ENCODE measurements around the gene SH2B3. TPM values are rescaled to one million over a fixed set of nuclear protein-coding genes. Genes with fewer than 3 reads are reported as not detected.

The SH2B3 gene
- total RNA-seq, 1 donor from 2014 or later: 116 TPM

DNA sequence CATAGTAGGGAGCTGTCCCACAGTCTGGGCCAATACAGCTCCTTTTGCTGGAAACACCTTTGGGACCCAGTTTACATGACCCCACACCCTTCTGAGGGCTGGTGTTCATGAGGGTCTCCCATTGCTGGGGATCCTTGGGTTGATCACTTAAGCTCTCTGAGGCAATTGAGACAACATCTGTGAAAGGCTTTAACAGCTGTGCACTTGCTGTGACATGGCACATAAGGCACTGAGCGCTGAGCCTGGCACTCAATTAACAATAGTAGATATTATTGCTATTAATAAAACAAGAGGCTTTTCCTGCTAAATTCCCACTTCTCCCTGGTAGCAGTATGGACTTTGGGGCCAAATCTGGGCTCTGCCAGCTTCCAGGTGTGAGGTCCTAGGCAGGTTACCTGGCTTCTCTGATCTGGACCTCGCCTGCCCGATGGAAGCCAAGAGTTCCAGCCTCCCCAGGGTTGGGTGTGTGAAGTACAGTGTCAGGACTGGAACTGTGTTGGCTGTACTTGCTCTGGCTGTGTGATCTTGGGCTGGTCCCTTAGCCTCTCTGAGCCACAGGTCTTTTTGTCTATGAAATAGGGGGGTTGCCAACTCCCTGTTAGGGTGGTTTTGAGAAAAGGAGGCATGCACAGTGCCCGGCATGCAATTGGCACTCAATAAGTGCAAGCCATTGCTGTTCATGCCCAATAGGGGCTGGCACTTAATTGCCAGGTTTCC lies 3.1 kb downstream of the SH2B3 start:
- no peak for DNase-seq (ENCODE audit: low read depth)

- no peak for DNase-seq (ENCODE audit: low read depth)
These were observed 3.7 kb downstream of the SH2B3 start for GRCh38 chr12:111409403-111409779.

GRCh38 chr12:111409780-111410430 lies 4.2 kb downstream of the SH2B3 start:
- DNase-seq (ENCODE audit: low read depth): peak; percentile 89

DNA sequence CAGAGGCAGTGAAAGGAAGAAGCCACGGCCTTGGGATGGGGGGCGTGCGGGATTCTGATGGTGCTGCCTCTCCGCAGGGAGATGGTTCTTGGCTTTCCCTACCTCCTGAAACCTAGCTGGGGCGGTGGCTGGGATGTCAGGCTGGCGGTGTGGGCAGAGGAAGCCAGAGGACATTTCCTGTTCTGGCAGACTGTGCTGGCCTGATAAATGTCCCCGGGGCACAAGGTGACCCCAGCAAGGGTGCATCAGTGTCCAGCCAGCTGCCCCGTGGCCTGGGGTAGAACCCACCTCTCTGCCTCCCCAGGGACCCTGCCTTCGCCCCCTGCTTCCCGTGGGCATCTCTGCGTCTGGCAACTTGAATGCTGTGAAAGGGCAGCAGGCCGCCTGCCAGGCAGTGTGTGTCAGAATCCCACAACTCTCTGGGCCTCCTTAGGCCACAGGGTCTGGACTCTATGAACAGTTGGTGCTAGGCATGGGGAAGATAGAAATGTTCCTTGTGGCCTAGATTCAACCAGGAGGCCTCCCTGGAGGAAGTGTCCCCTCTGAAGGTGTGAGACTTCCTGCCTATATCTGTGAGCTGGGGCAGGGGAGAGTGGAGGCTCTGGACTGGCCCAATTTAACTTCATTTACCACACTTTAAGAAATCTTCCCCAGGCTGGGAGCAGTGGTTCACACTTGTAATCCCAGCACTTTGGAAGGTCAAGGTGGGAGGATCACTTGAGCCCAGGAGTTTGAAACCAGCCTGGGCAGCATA lies 4.9 kb downstream of the SH2B3 start:
- peak; percentile 91 for DNase-seq (ENCODE audit: low read depth)

GRCh38 chr12:111411185-111411764 lies 5.6 kb downstream of the SH2B3 start:
- DNase-seq (ENCODE audit: low read depth): peak; percentile 56

GRCh38 chr12:111412007-111412829 lies 6.5 kb downstream of the SH2B3 start:
- DNase-seq (ENCODE audit: low read depth): peak; percentile 74

DNA sequence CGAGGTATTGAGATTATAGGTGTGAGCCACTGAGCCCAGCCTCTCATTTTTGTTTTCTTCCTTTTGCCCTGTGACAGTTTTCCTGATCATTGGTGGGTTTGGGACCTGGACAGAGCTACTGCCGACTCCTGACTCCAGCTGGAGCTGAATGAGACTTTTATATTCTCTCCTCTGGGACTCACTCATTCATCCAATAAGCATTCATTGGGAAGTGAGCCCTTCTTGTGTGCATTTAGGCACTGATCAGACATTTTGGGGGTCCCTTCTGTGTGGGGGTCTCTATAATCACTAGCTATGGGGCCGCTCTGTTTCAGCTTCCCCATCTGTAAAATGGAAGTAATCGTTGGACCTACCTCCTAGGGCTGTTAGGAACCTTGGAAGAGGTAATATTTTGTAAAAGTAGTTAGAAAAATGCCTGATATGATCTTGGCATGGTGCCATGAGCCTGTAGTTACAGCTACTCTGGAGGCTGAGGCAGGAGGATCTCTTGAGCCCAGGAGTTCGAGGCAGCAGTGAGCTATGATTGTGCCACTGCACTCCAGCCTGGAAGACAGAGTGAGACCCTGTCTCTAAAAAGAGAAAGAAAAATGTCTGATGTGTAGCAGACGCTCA lies 7.2 kb downstream of the SH2B3 start:
- no peak for DNase-seq (ENCODE audit: low read depth)

DNA sequence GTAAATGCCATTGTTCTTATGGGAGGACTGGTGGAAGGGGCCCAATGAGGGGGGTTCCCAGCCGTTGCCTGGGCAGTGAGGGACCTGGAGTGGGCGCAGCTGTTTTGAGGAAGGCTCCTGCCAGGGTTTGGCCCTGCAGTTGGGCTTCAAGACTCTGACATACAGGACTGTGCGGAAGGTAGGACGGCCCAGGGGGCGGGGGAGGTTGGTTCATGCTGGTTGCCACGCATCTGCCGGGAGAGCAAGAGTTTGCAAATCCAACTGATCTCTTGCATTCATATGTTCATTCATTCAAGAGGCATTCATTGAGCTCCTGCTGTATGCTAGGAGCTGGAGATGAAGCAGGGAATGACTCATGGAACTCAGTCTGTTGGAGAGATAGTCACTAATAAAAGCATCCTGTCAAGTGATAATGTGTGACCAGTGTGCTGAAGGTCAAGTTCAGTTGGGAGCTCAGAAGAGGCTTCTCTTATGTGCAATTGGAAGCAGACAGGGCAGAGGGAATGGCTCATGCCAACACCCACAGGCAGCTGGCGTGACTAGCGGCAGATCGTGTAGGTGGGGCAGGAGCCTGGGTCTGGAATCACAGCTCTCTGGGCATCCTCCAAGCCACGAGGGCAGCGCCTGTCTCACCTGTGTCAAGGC lies 7.8 kb downstream of the SH2B3 start:
- peak; percentile 92 for DNase-seq (ENCODE audit: low read depth)

DNA sequence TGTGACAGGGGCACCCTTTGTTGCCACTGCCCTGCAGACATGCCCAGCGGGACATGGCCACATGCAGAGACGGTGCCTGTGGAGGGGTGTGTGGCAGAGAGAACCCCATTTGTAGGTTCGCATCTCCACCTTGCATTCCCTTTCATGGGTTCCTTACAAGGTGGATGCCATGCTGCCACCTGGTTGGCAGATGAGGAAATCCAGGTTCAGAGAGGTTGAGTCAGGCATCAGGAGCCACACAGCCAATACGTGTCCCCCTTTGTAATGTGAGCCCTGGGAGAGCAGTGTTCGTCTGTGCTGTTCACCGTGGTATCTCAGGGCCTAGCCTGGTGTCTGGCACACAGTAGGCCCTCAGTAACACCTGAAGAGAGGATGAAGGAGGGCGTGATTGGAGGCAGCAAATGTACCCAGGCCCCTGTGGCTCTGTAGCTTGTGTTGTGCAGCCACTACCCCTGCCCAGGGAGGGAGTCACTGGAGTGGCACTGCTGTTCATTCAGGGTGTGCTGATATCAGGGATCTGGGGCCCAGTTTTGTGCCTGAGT lies 9.1 kb downstream of the SH2B3 start:
- DNase-seq (ENCODE audit: low read depth): no peak

DNA sequence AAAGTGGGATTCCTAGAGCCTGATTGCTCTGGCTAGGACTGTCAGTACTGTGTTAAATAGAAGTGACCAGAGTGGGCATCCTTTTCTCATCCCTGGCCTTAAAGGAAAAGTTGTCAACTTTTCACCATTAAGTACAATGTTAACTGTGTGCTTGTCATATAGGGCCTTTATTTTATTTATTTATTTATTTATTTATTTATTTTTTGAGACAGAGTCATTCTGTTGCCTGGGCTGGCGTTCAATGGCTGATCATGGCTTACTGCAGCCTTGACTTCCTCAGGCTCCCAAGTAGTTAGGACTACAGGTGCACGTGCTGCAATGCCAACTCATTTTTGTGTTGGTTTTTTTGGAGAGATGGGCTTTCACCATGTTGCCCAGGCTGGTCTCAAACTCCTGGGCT lies 11.6 kb downstream of the SH2B3 start:
- DNase-seq (ENCODE audit: low read depth): no peak

DNA sequence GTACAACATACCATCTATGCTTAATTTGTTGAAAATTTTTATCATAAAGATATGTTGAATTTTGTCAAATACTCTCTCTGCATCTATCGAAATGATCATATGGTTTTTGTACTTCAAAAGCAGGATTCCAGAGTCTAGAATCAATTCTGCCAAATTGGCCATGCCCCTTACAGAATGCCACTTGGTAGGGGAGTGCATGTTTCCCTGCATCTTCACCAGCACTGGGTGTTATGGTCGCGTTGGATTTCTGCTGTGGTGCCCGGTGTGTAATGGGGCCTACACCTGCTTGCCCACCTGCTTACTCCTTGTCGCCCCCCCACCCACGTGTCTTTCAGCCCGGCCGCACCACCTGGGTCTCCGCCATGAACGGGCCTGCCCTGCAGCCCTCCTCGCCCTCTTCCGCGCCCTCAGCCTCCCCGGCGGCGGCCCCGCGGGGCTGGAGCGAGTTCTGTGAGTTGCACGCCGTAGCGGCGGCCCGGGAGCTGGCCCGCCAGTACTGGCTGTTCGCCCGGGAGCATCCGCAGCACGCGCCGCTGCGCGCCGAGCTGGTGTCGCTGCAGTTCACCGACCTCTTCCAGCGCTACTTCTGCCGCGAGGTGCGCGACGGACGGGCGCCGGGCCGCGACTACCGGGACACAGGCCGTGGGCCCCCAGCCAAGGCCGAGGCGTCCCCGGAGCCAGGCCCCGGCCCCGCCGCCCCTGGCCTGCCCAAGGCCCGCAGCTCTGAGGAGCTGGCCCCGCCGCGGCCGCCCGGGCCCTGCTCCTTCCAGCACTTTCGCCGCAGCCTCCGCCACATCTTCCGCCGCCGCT lies 12.3 kb downstream of the SH2B3 start:
- no peak for DNase-seq (ENCODE audit: low read depth)

GRCh38 chr12:111418594-111418880 lies 12.8 kb downstream of the SH2B3 start:
- DNase-seq (ENCODE audit: low read depth): no peak

- no peak for DNase-seq (ENCODE audit: low read depth)
These were observed 14.1 kb downstream of the SH2B3 start for GRCh38 chr12:111419784-111420183.

GRCh38 chr12:111420494-111420893 lies 14.8 kb downstream of the SH2B3 start:
- DNase-seq (ENCODE audit: low read depth): no peak

DNA sequence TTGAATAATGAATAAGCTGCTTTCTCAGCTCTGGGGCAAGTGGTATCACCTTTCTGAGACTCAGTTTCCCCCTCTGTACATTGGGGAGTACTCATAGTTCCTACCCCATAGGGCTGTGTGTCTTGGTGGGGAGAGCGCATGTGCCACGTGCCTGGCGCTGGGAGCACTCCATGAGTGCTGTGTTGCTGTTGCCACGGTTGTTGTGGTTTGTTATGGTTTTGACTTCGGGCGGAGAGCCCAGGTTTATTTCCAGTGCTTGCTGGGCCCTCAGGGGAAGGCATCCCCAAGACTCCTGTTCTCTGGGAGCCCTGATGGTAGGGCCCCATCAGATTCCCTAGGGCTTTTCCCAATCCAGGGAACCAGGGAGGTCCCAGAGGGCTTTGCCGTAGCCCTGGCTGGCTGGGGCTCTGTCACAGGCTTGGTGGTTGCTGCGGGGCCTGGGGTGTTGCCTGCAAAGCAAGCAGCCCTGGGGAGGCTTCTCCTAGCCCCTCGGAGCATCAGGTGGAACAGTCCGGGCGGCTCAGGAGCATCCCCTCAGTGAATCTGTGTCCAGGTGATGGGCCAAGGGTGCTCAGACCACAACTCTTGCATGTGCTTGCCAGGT lies 18.6 kb downstream of the SH2B3 start:
- no peak for DNase-seq (ENCODE audit: low read depth)

DNA sequence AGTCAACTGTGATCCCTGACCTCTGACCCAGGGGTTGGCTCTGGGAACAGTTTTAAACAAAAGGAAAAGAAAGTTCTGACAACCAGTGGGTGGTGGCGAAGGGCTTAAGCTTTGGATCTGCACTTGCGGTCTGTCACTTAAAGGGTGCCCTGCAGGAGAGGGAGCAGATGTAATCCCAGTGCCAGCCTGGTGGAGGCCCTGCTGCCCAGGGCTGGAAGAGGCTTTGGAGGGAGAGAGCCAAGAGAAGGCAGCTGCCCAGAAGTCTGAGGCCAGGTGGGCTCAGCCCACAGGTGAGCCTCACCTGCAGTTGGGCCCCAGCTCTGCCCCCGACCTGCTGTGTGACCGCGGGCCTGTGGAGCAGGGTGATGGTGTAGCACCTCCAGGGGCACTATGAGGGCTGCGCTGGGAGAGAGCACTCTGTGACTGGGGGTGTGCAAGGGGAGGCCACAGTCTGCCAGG lies 19.1 kb downstream of the SH2B3 start:
- no peak for DNase-seq (ENCODE audit: low read depth)

DNA sequence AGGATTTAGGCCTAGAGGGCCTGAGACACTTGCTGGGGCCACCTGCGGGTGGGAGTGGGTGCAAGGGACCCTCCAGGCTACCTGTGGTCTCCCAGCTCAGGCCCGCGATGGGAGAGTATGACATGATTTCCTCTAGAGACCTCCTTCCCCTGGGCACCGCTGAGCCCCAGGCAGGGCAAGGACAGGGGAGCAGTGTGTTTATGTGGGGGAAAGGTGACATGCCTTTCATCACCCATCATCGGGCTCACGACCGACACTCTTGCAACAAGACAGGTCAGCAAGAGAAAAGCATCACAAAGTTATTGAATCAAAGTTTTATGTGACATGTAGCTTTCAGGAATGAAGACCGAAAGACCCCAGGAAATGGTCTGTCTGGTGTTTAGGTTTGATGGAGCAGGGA lies 19.9 kb downstream of the SH2B3 start:
- DNase-seq (ENCODE audit: low read depth): no peak

DNA sequence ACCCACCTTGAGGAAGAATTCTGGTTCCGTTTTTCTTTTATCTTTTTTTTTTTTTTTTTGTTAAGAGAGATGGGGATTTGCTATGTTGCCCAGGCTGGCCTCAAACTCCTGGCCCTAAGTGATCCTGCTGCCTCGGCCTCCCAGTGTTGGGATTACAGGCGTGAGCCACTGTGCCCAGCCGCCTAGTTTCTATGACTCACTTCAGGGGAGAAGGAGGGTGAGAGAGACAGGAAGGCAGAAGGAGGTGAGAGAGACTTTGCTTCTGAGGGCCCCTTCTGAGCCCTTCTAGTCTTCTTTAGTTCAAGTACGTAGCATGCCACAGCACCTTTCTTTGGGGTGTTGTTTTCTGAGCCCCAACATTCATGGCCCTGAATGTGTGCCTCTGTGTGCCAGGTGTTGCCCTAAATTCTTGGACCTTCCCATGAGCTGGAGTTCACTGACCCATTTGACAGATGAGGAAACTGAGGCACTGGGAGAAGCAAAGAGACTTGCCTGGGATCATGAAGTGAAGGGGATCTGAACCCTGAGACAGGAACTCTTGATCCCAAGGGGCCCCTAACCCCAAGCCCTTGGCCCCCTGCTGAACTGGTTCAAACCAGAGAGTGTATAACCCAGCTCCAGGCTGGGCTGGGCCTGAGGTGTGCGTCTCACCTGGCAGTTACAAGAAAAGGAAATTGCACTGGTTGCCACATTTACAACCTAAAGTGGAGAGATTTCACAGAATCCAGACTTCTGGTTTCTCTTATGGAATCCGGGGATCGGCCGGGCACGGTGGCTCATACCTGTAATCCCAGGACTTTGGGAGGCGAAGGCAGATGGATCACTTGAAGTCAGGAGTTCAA lies 20.8 kb downstream of the SH2B3 start:
- DNase-seq (ENCODE audit: low read depth): no peak
